Right atrium auricular region (tissue), 2 donors: ENCODE data around the gene CASTOR1. TPM values are rescaled to one million over a fixed set of nuclear protein-coding genes. Genes with fewer than 3 reads are reported as not detected.

ENCODE experiments used
- DNase-seq: peaks from one replicate; pipeline ENCODE4 v3.0.0-alpha.2; 2019; ENCODE audit warnings: low spot score
- H3K27ac ChIP-seq, 2 donors: fragments of 200-600 bp; sonication (generic); 1 replicate in 1 of 2; 2 replicates in 1 of 2; pipeline ENCODE4 v1.5.1; 2016 to 2019
- H3K27me3 ChIP-seq, 2 donors: fragments of 200-600 bp; sonication (generic); one replicate each; pipeline versions ENCODE4 v1.5.1 to v1.6.0; 2017 to 2019
- H3K36me3 ChIP-seq: fragments of 200-600 bp; sonication (generic); one replicate; pipeline ENCODE4 v1.5.1; 2016
- H3K4me1 ChIP-seq, 2 donors: fragments of 200-600 bp; sonication (generic); one replicate each; pipeline versions ENCODE4 v1.5.1 to v1.6.0; 2017 to 2019
- H3K4me3 ChIP-seq, 2 donors: fragments of 200-600 bp; sonication (generic); 1 replicate in 1 of 2; 2 replicates in 1 of 2; pipeline ENCODE4 v1.5.1; 2017 to 2019; ENCODE audit warnings: mild to moderate bottlenecking in 1 of 2, moderate library complexity in 1 of 2
- H3K9me3 ChIP-seq, 2 donors: fragments of 200-600 bp; sonication (generic); one replicate each; pipeline ENCODE4 v1.5.1; 2019
- total RNA-seq, 2 donors: library from RNA; depleted of rRNA; stranded (reverse); fragments of >200 nt; gene quantifications; one replicate each; pipeline ENCODE4 v1.1.0, GENCODE V29; 2016
- TF ChIP-seq, protein P1 (sequence below), 2 donors: fragments of 200-600 bp; sonication (generic); IDR thresholded peaks; one replicate each; pipeline ENCODE4 v1.5.1; 2019; ENCODE audit warnings: antibody characterized with exemption in 2 of 2

CASTOR1 gene
- total RNA-seq, 2 donors from 2014 or later: 8.1 to 12.5 TPM

- H3K27me3 ChIP-seq: peaks cover 0 to 4% of the 10 kb centered on the region in 2 donors
- H3K4me1 ChIP-seq: peaks cover 0 to 47% of the 10 kb centered on the region in 2 donors
- no peak for DNase-seq
- TF ChIP-seq, protein P1, sequence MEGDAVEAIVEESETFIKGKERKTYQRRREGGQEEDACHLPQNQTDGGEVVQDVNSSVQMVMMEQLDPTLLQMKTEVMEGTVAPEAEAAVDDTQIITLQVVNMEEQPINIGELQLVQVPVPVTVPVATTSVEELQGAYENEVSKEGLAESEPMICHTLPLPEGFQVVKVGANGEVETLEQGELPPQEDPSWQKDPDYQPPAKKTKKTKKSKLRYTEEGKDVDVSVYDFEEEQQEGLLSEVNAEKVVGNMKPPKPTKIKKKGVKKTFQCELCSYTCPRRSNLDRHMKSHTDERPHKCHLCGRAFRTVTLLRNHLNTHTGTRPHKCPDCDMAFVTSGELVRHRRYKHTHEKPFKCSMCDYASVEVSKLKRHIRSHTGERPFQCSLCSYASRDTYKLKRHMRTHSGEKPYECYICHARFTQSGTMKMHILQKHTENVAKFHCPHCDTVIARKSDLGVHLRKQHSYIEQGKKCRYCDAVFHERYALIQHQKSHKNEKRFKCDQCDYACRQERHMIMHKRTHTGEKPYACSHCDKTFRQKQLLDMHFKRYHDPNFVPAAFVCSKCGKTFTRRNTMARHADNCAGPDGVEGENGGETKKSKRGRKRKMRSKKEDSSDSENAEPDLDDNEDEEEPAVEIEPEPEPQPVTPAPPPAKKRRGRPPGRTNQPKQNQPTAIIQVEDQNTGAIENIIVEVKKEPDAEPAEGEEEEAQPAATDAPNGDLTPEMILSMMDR (IDR thresholded peaks at IDR 0.05): no peak
- H3K9me3 ChIP-seq: no peaks in the 10 kb centered on the region
- no peak overlapping the region for H3K4me3 ChIP-seq
- H3K36me3 ChIP-seq: no peaks in the 10 kb centered on the region
- no peak overlapping the region for H3K27ac ChIP-seq
Observed at GRCh38 chr22:30250039-30250565, 39.2 kb downstream of the CASTOR1 start.

DNA sequence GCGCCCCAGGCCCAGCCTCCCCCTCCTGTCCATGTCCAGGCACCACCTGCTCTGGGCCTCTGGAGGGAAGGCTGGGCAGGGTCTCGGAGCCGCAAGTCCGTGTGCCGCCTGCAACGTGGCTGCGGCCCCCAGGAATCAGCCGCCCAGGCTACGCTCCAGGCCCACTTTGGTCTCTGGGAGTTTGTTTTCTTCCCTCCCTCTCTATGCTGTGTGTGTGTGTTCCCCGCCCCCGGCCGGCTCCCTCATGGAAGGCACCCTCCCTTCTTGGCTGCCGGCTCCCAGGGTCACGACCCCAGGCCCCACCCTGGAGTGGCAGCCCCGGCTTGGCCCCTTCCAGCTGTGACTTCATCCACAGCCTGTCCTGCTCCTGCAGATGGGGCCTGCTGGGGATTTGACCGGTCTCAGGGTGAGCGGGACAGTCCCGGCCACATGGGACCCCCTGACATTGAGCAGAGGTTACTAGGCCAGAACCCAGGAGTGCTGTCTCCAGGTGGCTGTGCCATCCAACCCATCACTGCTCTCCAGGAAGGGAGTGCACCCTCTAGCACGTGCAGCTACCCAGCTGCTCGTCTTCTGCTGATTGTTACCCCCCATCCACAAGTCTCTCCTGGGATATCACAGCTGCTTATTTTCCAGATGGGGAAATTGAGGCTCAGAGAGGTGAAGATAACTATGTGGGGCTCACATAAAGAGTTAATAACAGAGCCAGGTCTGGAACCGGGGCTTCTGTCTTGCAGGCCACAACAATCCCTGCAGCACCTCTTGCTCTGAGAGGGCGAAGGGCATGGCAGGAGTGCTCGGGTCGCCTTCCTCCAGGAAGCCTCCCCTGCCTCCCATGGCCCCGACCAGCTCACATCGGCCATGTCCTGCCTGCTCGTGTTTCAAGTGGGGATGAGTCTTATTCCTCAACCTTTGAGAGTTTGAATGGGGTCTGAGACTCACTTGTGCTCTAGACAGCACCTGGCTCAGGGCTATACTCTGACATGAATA is 40.0 kb downstream of the CASTOR1 start:
- H3K27me3 ChIP-seq: peaks cover 0 to 4% of the 10 kb centered on the region in 2 donors
- H3K36me3 ChIP-seq: no peaks in the 10 kb centered on the region
- peaks cover 0 to 47% of the 10 kb centered on the region in 2 donors for H3K4me1 ChIP-seq
- H3K27ac ChIP-seq: peak overlapping the region; percentile 10 to 44
- TF ChIP-seq, protein P1 (IDR thresholded peaks at IDR 0.05): no peak
- H3K4me3 ChIP-seq: peak overlapping the region in 1 of 2 donors; percentile 5
- no peaks in the 10 kb centered on the region for H3K9me3 ChIP-seq
- peak; percentile 64 for DNase-seq

DNA sequence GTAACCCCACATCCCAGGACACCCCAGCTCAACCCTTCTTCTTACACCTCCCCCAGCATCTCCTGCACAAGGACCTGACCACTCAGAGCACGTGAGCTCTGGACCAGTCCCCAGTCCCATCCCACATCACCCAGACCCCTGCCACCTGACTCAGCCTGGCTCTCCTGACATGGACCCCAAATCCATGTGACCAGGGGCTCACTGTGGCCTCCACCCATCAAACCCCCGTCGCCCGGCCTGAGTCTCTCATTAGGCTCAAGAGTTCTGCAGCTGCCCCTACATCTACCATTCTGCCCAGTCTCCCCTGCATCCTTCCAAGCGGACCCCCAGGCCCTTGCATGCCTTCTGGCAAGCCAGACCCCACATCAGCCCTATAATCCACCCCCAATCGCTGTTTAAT is 40.8 kb downstream of the CASTOR1 start:
- H3K9me3 ChIP-seq: no peaks in the 10 kb centered on the region
- H3K4me3 ChIP-seq: peak overlapping the region in 1 of 2 donors; percentile 5
- TF ChIP-seq, protein P1 (IDR thresholded peaks at IDR 0.05): no peak
- no peak for DNase-seq
- H3K27ac ChIP-seq: peak overlapping the region; percentile 10 to 44
- H3K27me3 ChIP-seq: peaks cover 0 to 4% of the 10 kb centered on the region in 2 donors
- no peaks in the 10 kb centered on the region for H3K36me3 ChIP-seq
- H3K4me1 ChIP-seq: peaks cover 0 to 41% of the 10 kb centered on the region in 2 donors

DNA sequence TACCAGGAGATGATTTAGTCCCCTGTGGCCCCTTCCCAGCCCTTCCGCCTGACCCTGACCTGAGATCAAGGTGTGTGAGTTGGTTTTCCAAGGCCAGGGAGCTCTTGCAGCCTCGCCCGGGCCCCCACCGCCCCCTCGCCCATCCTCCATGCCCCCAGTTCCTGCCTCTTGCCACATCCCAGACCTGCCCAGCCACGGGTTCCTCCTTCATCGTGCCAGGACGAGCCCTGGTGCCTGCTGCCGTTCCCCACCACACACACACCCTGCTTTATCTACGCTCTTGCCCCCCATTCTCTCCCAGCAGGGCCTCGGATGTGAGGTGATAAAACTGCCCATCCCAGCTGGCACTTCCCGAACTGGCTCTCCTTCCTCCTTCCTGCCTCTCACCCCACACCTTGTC is 41.3 kb downstream of the CASTOR1 start:
- Histone ChIP-seq H3K27ac (no peak overlapping the region), H3K27me3 (peaks cover 0 to 4% of the 10 kb centered on the region in 2 donors), H3K36me3 (no peaks in the 10 kb centered on the region), H3K4me3 (no peak overlapping the region), H3K9me3 (no peaks in the 10 kb centered on the region), H3K4me1 (peaks cover 0 to 38% of the 10 kb centered on the region in 2 donors)
- no peak for DNase-seq
- TF ChIP-seq, protein P1 (IDR thresholded peaks at IDR 0.05): no peak

DNA sequence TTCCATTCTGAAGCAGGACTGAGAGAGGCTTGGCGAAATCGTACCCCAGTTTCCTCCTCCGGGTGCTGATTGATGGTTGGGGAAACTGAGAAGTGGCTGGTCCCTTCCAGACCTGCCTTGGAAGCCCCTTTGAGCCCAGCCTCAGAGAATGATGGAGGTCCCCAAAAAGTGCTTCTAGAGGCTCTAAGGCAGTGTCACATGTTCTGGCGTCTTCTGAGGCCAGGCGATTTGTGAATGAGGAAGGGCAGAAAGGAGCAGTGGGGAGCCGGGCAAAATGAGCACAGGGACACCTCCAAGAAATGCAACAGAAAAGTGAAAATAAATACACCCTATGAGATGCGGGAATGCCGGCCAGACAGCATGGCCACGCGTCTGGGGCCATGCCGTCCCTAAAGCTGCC is 41.7 kb downstream of the CASTOR1 start:
- H3K4me3 ChIP-seq: no peak overlapping the region
- H3K9me3 ChIP-seq: no peaks in the 10 kb centered on the region
- TF ChIP-seq, protein P1 (IDR thresholded peaks at IDR 0.05): no peak
- peaks cover 0 to 4% of the 10 kb centered on the region in 2 donors for H3K27me3 ChIP-seq
- peaks cover 0 to 34% of the 10 kb centered on the region in 2 donors for H3K4me1 ChIP-seq
- no peak overlapping the region for H3K27ac ChIP-seq
- DNase-seq: no peak
- no peaks in the 10 kb centered on the region for H3K36me3 ChIP-seq
